LNCaP clone FGC (cell line): ENCODE measurements around the gene NFS1.
"Not testable (repeated sequence)": the region's sequence is repeated elsewhere in the genome, so short reads cannot be mapped to it uniquely, and the experiment has no call there.

Experiments used
- DNase-seq: peaks from one replicate; pipeline ENCODE4 v3.0.0-alpha.2; 2011; ENCODE audit warnings: low read depth
- H3K4me3 ChIP-seq: 2 replicates; pipeline ENCODE4 v1.5.1; 2011; ENCODE audit warnings: mild to moderate bottlenecking, low read depth, low read length, control low read depth
- CTCF ChIP-seq: IDR thresholded peaks from 2 replicates; pipeline ENCODE4 v1.5.1; 2012; ENCODE audit warnings: mild to moderate bottlenecking; ENCODE audit not compliant: control insufficient read depth, insufficient read depth; ENCODE audit errors: extremely low read depth

Gene NFS1

DNA sequence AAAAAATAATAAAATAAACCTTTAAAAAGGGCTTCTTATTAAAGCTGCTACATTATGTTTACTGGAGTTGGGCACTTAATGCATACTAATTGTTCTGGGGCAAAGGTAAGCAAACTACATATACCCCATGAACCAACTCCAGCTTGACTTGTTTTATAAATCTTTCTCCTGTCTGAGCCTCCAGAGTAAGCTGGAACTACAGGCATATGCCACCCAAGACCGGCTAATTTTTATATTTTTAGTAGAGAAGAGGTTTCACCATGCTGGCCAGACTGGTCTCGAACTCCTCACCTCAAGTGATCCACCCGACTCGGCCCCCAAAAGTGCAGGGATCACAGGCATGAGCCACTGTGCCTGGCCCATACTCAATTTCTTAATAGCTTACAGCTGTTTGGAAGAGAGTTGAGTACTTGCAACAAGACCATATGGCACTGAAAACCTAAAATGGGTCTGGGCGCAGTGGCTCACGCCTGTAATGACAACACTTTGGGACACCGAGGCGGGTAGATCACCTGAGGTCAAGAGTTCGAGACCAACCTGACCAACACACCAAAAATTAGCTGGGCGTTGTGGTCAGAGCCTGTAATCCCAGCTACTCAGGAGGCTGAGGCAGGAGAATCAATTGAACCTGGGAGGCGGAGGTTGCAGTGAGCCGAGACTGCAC, 20.0 kb upstream of the NFS1 start:
- no peak for DNase-seq
- no peak overlapping the region for H3K4me3 ChIP-seq
- no peak for TF ChIP-seq CTCF

- DNase-seq, H3K4me3 ChIP-seq: not testable (repeated sequence)
Measured at GRCh38 chr20:35718321-35718720, 19.2 kb upstream of the NFS1 start.

GRCh38 chr20:35716330-35716729, 17.2 kb upstream of the NFS1 start:
- H3K4me3 ChIP-seq, result no peak overlapping the region
- no peak for TF ChIP-seq CTCF
- DNase-seq, result no peak

DNA sequence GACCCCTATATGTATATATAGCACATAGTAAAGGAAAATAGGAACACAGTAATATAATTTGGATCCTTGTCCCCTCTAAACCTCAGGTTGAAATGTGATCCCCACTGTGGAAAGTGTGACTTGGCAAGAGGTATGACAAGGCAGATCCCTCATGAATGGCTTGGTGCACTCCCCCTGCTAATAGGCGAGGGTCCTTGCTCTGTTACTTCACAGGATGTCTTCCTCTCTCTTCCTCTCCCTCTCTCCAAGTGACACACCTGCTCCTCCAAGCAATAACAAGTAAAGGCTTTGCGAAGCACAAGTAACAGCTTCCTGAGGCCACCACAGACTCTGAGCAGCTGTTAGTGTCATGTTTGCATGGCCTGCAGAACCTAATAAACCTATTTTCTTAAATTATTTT, 16.5 kb upstream of the NFS1 start:
- no peak overlapping the region for H3K4me3 ChIP-seq
- TF ChIP-seq CTCF, result no peak
- no peak for DNase-seq

DNA sequence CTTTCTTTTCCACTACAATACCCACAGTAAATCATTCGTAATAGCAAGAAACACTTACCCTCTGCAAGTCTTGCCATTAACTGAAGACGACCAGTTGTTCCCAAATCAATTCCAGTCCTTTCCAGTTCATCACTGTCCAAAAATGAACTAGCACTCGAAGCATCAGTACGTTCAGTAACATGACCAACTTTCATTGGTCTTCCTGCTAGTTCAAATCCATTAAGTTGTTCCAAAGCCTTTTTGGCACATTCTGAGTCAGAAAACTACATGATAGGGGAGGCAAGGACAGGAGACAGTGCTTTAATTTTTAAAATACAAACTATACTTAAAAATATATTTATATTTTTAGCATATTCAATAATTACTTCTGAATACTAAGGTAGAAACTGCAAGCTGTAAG, 15.0 kb upstream of the NFS1 start:
- H3K4me3 ChIP-seq, result no peak overlapping the region
- no peak for TF ChIP-seq CTCF
- no peak for DNase-seq

DNA sequence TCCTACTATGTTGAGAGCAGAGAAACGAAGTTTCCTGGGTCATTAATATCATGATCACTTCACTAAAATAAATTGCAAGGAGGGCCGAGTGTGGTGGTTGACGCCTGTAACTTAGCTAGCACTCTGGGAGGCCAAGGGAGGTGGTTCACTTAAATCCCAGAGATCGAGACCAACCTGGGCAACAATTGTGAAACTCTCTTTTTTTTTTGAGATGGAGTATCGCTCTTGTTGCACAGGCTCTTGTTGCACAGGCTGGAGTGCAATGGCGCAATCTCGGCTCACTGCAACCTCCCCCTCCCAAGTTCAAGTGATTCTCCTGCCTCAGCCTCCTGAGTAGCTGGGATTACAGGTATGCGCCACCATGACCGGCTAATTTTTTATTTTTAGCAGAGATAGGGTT, 14.0 kb upstream of the NFS1 start:
- DNase-seq, H3K4me3 ChIP-seq: not testable (repeated sequence)

DNA sequence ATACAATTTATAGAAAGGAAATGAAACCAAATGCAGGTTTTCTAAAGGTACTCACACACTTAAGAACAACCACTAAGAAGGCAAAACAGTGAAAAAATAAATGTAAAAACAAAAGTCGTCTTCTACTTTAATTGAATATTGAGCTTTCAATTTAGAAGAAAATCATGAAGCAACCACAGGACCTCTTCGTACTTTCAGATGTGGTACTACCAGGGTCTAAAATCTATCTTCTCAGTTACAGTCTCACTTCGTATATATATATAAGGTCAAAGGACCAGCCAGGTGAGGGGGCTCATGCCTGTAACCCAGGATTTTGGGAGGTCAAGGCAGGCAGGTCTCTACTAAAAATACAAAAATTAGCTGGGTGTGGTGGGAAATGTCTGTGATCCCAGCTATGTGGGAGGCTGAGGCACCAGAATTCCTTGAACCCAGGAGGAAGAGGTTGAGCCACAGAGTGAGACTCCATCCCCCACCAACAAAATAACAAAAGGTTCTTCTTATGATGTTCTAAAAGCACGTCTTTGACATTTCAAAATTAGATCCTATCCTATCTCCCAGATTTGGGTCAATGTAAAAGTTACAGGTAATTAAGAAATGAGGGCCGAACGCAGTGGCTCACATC, 12.5 kb upstream of the NFS1 start:
- DNase-seq, result no peak
- TF ChIP-seq CTCF, result no peak
- no peak overlapping the region for H3K4me3 ChIP-seq

GRCh38 chr20:35710884-35711587, 11.9 kb upstream of the NFS1 start:
- no peak for DNase-seq
- H3K4me3 ChIP-seq, result no peak overlapping the region
- TF ChIP-seq CTCF, result no peak
